CD4-positive, alpha-beta memory T cell (primary cell): ENCODE measurements around the gene ABHD17C. TPM values are rescaled to one million over a fixed set of nuclear protein-coding genes. Genes with fewer than 3 reads are reported as not detected.

Source experiments
- CTCF ChIA-PET: fragments of 350-600 bp; sonication (Branson Sonifier 250); formaldehyde crosslinking; loops from one replicate; lab custom pipeline; 2021; ENCODE audit warnings: inconsistent platforms; ENCODE audit not compliant: partially characterized antibody; lab: Charles Lee
- POLR2A ChIA-PET: fragments of 350-600 bp; sonication (Branson Sonifier 250); formaldehyde crosslinking; loops from one replicate; lab custom pipeline; 2021; ENCODE audit not compliant: partially characterized antibody; lab: Charles Lee
- DNase-seq, 5 donors: peaks; one replicate each; pipeline versions ENCODE4 v3.0.0 to v3.0.0-alpha.2; 2020 to 2022; ENCODE audit warnings: mixed read lengths in 1 of 5
- H3K27ac ChIP-seq: one replicate; pipeline ENCODE4 v1.7.0; 2013; ENCODE audit warnings: low read depth, low read length
- H3K27me3 ChIP-seq: 2 replicates; pipeline ENCODE4 v1.7.0; 2013; ENCODE audit warnings: mild to moderate bottlenecking, low read length, moderate library complexity; ENCODE audit not compliant: insufficient read depth
- H3K36me3 ChIP-seq: 2 replicates; pipeline ENCODE4 v1.7.0; 2013; ENCODE audit warnings: mild to moderate bottlenecking, low read length, moderate library complexity; ENCODE audit not compliant: insufficient read depth
- H3K4me1 ChIP-seq: 2 replicates; pipeline ENCODE4 v1.7.0; 2013; ENCODE audit warnings: mild to moderate bottlenecking, low read length, moderate library complexity; ENCODE audit not compliant: insufficient read depth
- H3K4me3 ChIP-seq, 2 donors: one replicate each; pipeline ENCODE4 v1.7.0; 2013; ENCODE audit warnings: low read length in 2 of 2, mild to moderate bottlenecking in 1 of 2
- H3K9me3 ChIP-seq, 2 donors: one replicate each; pipeline ENCODE4 v1.7.0; 2013; ENCODE audit warnings: low read length in 2 of 2, control low read depth in 1 of 2; ENCODE audit not compliant: control insufficient read depth in 1 of 2
- H3K27ac Mint-ChIP-seq, 7 donors: one replicate each; pipeline ENCODE4 v1.8.0; 2020 to 2021; ENCODE audit warnings: mixed read lengths in 7 of 7, mild to moderate bottlenecking in 6 of 7, inconsistent platforms in 3 of 7, moderate library complexity in 3 of 7
- H3K27me3 Mint-ChIP-seq, 2 donors: one replicate each; pipeline ENCODE4 v1.8.0; 2020 to 2021; ENCODE audit warnings: mixed read lengths in 2 of 2
- H3K36me3 Mint-ChIP-seq, 2 donors: one replicate each; pipeline ENCODE4 v1.8.0; 2020 to 2021; ENCODE audit warnings: mixed read lengths in 2 of 2, inconsistent platforms in 1 of 2, mild to moderate bottlenecking in 1 of 2
- H3K4me1 Mint-ChIP-seq, 4 donors: one replicate each; pipeline ENCODE4 v1.8.0; 2020 to 2021; ENCODE audit warnings: mixed read lengths in 4 of 4, mild to moderate bottlenecking in 1 of 4
- H3K4me3 Mint-ChIP-seq, 8 donors: one replicate each; pipeline ENCODE4 v1.8.0; 2020 to 2021; ENCODE audit warnings: mixed read lengths in 8 of 8, mild to moderate bottlenecking in 7 of 8, moderate library complexity in 6 of 8, inconsistent platforms in 3 of 8
- H3K9me3 Mint-ChIP-seq, 8 donors: one replicate each; pipeline ENCODE4 v1.8.0; 2020 to 2021; ENCODE audit warnings: mixed read lengths in 8 of 8, mild to moderate bottlenecking in 5 of 8, inconsistent platforms in 3 of 8, moderate library complexity in 1 of 8
- intact Hi-C: fragments of 100-400 bp; cut with micrococcal nuclease; formaldehyde crosslinking; loops from one replicate; pipeline ENCODE4 v1.15.1; 2023
- polyA plus RNA-seq, 2 donors: library from polyadenylated mRNA; unstranded; fragments of 300-500 nt; fragmentation: Illumina TruSeq; gene quantifications; one replicate each; pipeline ENCODE4 v1.2.3, GENCODE V29; 2021
- total RNA-seq, 2 experiments: library from RNA; stranded (reverse); gene quantifications; one replicate each; pipeline ENCODE4 v1.2.3, GENCODE V29; 2021

The ABHD17C gene
- total and polyA plus RNA-seq, 4 experiments from 2014 or later = 0.32 to 3.8 (median 3.4) TPM

DNA sequence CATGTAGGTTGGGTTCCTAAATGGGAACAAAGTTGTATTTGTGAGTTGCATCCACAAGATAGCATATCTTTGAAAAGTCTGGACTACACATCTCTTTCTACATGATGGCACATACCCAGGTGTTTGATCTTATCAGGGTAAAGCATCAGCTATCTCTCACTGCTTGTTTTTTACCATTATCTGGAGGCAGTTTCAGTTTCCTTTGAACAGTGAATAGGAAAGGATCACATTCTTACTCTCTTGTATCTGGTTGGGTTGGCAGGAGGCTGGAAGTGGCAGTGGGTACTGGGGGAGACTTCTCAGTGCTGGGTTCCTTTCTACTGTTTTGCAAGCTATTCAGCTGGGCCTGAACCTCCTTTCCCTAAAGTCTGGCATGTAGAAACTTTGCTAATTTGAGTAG, 88.2 kb downstream of the ABHD17C start:
- peaks cover 14% of the 10 kb centered on the region for H3K27me3 ChIP-seq
- H3K4me3 ChIP-seq = no peak overlapping the region
- Mint-ChIP-seq H3K9me3 (no peaks in the 10 kb centered on the region), H3K4me3 (peak overlapping the region in 2 of 8 donors; percentile 17), H3K36me3 (no peaks in the 10 kb centered on the region), H3K27ac (no peak overlapping the region), H3K4me1 (peaks cover 5 to 25% (median 14%) of the 10 kb centered on the region in 4 donors), H3K27me3 (peaks cover 9 to 20% of the 10 kb centered on the region in 2 donors)
- H3K9me3 ChIP-seq = no peaks in the 10 kb centered on the region
- no peaks in the 10 kb centered on the region for H3K36me3 ChIP-seq
- POLR2A ChIA-PET = no interaction called here
- peaks cover 5% of the 10 kb centered on the region for H3K4me1 ChIP-seq
- DNase-seq = peak in 1 of 5 donors; percentile 11
- intact Hi-C loops = loop anchor here (10.0 kb wide), 1 partner anchor 52 kb away; no protein-coding TSS in a partner anchor
- CTCF ChIA-PET = interaction anchor here (1.4 kb wide), 1 partner anchor 327 kb away, joined by 4 read pairs; no protein-coding TSS in a partner anchor
- no peak overlapping the region for H3K27ac ChIP-seq

GRCh38 chr15:80785335-80785734, 90.2 kb downstream of the ABHD17C start:
- Mint-ChIP-seq H3K27me3 (peaks cover 4 to 8% of the 10 kb centered on the region in 2 donors), H3K9me3 (no peaks in the 10 kb centered on the region), H3K4me1 (peaks cover 3 to 15% (median 11%) of the 10 kb centered on the region in 4 donors), H3K36me3 (no peaks in the 10 kb centered on the region), H3K27ac (no peak overlapping the region), H3K4me3 (no peak overlapping the region)
- H3K36me3 ChIP-seq = no peaks in the 10 kb centered on the region
- no peak overlapping the region for H3K4me3 ChIP-seq
- H3K9me3 ChIP-seq = no peaks in the 10 kb centered on the region
- no peaks in the 10 kb centered on the region for H3K4me1 ChIP-seq
- ChIA-PET POLR2A (no interaction called here), CTCF (interaction anchor here (2.6 kb wide), 1 partner anchor 9 kb away, joined by 18 read pairs; no protein-coding TSS in a partner anchor)
- intact Hi-C loops = loop anchor here (10.0 kb wide), 1 partner anchor 49 kb away; no protein-coding TSS in a partner anchor
- peaks cover 1% of the 10 kb centered on the region for H3K27me3 ChIP-seq
- DNase-seq = no peak
- no peak overlapping the region for H3K27ac ChIP-seq

DNA sequence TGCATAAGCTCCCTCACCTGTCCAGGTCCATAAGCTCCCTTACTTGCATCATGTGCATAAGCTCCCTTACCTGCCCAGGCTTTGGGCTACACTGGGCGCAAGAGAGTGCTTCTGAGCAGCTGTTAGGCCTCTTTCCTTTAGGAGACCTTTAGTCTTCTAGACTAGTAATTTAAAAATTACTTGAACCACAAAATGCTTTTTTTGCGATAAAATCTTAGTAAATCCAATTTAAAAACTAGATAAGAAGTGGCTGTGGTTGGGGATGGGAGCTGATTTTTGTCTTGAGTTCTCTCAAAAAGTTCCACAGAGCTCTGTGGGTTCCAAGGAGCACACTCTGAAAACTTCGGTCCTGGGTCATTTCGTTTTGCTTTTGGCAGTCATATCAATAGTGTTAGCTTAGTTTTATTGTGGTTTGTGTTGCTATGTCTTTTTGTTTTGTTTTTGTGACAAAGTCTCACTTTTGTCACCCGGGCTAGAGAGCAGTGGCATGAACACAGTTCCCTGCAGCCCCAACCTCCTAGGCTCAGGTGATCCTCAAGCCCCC, 90.8 kb downstream of the ABHD17C start:
- intact Hi-C loops = loop anchor here (10.0 kb wide), 1 partner anchor 49 kb away; no protein-coding TSS in a partner anchor
- Mint-ChIP-seq H3K4me3 (no peak overlapping the region), H3K9me3 (no peaks in the 10 kb centered on the region), H3K4me1 (peaks cover 3 to 15% (median 11%) of the 10 kb centered on the region in 4 donors), H3K36me3 (no peaks in the 10 kb centered on the region), H3K27me3 (peaks cover 9 to 10% of the 10 kb centered on the region in 2 donors), H3K27ac (no peak overlapping the region)
- H3K4me3 ChIP-seq = no peak overlapping the region
- no peaks in the 10 kb centered on the region for H3K4me1 ChIP-seq
- ChIA-PET CTCF (interaction anchor here (2.6 kb wide), 1 partner anchor 10 kb away, joined by 18 read pairs; no protein-coding TSS in a partner anchor), POLR2A (no interaction called here)
- no peak for DNase-seq
- no peak overlapping the region for H3K27ac ChIP-seq
- no peaks in the 10 kb centered on the region for H3K27me3 ChIP-seq
- no peaks in the 10 kb centered on the region for H3K36me3 ChIP-seq
- H3K9me3 ChIP-seq = no peaks in the 10 kb centered on the region

DNA sequence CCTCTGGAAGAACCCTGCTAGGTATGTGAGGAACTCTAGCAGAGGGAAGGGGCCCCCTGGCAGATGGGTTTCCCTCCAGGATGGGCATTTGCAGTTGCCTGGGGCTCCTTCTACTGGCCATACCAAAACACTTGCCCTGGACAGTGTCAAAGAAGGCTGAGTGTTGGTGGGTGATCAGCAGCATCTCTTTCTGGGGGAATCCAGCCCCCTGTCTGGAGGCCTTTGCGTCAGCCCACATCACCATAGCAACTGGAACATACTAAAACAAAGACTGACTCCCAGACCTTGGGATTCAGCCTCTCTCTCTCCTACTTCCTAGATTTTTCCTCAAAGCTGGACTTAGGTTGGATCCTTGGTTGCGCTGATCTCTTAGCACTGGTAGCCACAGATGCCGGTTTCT, 92.2 kb downstream of the ABHD17C start:
- Histone ChIP-seq H3K36me3 (no peaks in the 10 kb centered on the region), H3K4me3 (no peak overlapping the region), H3K27me3 (no peaks in the 10 kb centered on the region), H3K9me3 (no peaks in the 10 kb centered on the region), H3K27ac (no peak overlapping the region), H3K4me1 (no peaks in the 10 kb centered on the region)
- intact Hi-C loops = loop anchor here (10.0 kb wide), 1 partner anchor 47 kb away; no protein-coding TSS in a partner anchor
- DNase-seq = no peak
- Mint-ChIP-seq H3K27me3 (peaks cover 5 to 11% of the 10 kb centered on the region in 2 donors), H3K27ac (no peak overlapping the region), H3K4me3 (no peak overlapping the region), H3K4me1 (peaks cover 3 to 15% (median 11%) of the 10 kb centered on the region in 4 donors), H3K9me3 (no peaks in the 10 kb centered on the region), H3K36me3 (no peaks in the 10 kb centered on the region)
- POLR2A ChIA-PET = no interaction called here
- CTCF ChIA-PET = interaction anchor here (1.1 to 1.5 kb wide), 2 partner anchors 11 to 14 kb away, joined by 3 to 6 read pairs; no protein-coding TSS in a partner anchor

- H3K36me3 ChIP-seq = no peaks in the 10 kb centered on the region
- ChIA-PET CTCF (interaction anchor here (1.5 kb wide), 1 partner anchor 12 kb away, joined by 6 read pairs; no protein-coding TSS in a partner anchor), POLR2A (no interaction called here)
- no peaks in the 10 kb centered on the region for H3K9me3 Mint-ChIP-seq
- no peak overlapping the region for H3K27ac ChIP-seq
- no peak overlapping the region for H3K4me3 Mint-ChIP-seq
- H3K36me3 Mint-ChIP-seq = no peaks in the 10 kb centered on the region
- DNase-seq = no peak
- H3K27me3 ChIP-seq = no peaks in the 10 kb centered on the region
- H3K4me3 ChIP-seq = no peak overlapping the region
- H3K4me1 Mint-ChIP-seq = peaks cover 0 to 5% (median 4%) of the 10 kb centered on the region in 4 donors
- no peaks in the 10 kb centered on the region for H3K4me1 ChIP-seq
- H3K27ac Mint-ChIP-seq = peak overlapping the region in 1 of 7 donors; percentile 51
- H3K9me3 ChIP-seq = no peaks in the 10 kb centered on the region
- peaks cover 9 to 17% of the 10 kb centered on the region in 2 donors for H3K27me3 Mint-ChIP-seq
- intact Hi-C loops = loop anchor here (10.0 kb wide), 1 partner anchor 46 kb away; no protein-coding TSS in a partner anchor
Measured at GRCh38 chr15:80788536-80788935, 93.4 kb downstream of the ABHD17C start.

DNA sequence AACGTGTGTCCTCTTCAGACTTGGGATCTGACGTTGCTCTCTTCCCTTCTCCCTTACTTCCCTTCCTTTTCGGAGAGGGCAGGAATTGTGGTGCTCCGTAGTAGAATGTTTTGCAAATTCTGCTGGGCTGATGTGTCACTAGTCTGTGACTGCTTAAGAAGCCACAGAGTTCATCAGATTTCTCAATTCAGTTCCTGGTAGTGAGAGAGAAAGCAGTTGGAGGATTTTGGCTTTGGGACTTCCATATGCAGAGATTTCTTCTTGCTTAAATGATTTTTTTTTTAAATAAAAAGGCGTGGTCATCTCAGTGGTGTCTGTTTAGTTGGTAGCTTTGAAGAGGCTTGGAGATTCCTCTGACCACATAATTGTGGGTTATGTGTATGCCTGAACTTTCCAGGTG, 94.2 kb downstream of the ABHD17C start:
- Mint-ChIP-seq H3K27me3 (peaks cover 9 to 19% of the 10 kb centered on the region in 2 donors), H3K4me3 (no peak overlapping the region), H3K9me3 (no peaks in the 10 kb centered on the region), H3K4me1 (peaks cover 0 to 5% (median under 1%) of the 10 kb centered on the region in 4 donors), H3K36me3 (no peaks in the 10 kb centered on the region), H3K27ac (no peak overlapping the region)
- intact Hi-C loops = loop anchor here (10.0 kb wide), 1 partner anchor 46 kb away; no protein-coding TSS in a partner anchor
- no peak for DNase-seq
- no peaks in the 10 kb centered on the region for H3K27me3 ChIP-seq
- H3K27ac ChIP-seq = no peak overlapping the region
- no peaks in the 10 kb centered on the region for H3K9me3 ChIP-seq
- CTCF ChIA-PET = interaction anchor here (1.1 kb wide), 1 partner anchor 13 kb away, joined by 3 read pairs; no protein-coding TSS in a partner anchor
- H3K4me3 ChIP-seq = no peak overlapping the region
- POLR2A ChIA-PET = no interaction called here
- no peaks in the 10 kb centered on the region for H3K4me1 ChIP-seq
- H3K36me3 ChIP-seq = no peaks in the 10 kb centered on the region

DNA sequence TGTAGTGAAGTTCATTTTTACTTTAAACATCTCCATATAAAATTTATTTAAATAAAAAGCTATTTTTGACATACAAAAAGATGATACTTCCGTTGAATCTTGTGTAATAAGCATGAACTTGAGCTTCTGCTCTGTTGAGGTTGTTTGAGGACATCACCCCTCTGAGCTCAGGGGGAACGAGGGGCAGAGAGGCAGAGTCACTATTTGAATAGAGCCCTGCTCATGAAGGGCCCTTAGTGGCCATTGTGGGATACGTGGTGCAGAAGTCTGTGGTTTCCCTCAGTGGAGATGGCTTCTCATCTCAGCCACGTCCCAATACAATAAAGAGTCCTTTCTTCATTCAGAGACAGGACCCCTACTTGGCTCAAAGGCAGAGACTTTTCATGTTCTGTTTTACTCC, 94.7 kb downstream of the ABHD17C start:
- ChIA-PET POLR2A (no interaction called here), CTCF (interaction anchor here (1.1 kb wide), 1 partner anchor 13 kb away, joined by 3 read pairs; no protein-coding TSS in a partner anchor)
- Mint-ChIP-seq H3K27ac (no peak overlapping the region), H3K36me3 (no peaks in the 10 kb centered on the region), H3K9me3 (no peaks in the 10 kb centered on the region), H3K27me3 (peaks cover 11 to 19% of the 10 kb centered on the region in 2 donors), H3K4me3 (no peak overlapping the region), H3K4me1 (peaks cover 0 to 5% (median under 1%) of the 10 kb centered on the region in 4 donors)
- H3K4me1 ChIP-seq = no peaks in the 10 kb centered on the region
- no peak overlapping the region for H3K27ac ChIP-seq
- no peaks in the 10 kb centered on the region for H3K27me3 ChIP-seq
- no peak for DNase-seq
- intact Hi-C loops = loop anchor here (10.0 kb wide), 1 partner anchor 45 kb away; no protein-coding TSS in a partner anchor
- no peaks in the 10 kb centered on the region for H3K36me3 ChIP-seq
- no peaks in the 10 kb centered on the region for H3K9me3 ChIP-seq
- H3K4me3 ChIP-seq = no peak overlapping the region
